MCF 10A (cell line): Measurements from ENCODE around the gene NR2C2. TPM values are rescaled to one million over a fixed set of nuclear protein-coding genes. Genes with fewer than 3 reads are reported as not detected.

Source experiments
- BruUV-seq: library from RNA; stranded (reverse); fragments of 400-500 nt; replicated peaks from 2 replicates; lab custom pipeline; 2021; lab: Mats Ljungman, UMichigan
- CTCF ChIA-PET: fragments of 300-600 bp; sonication (Branson Sonifier 250); formaldehyde crosslinking; extraction: SDS; loops from one replicate; lab custom pipeline; 2021; ENCODE audit warnings: antibody characterized with exemption, inconsistent platforms; lab: Yijun Ruan, JAX
- POLR2A ChIA-PET: fragments of 300-600, 350-650 bp; sonication (Branson Sonifier 250); formaldehyde crosslinking; extraction: SDS; loops from one replicate; lab custom pipeline; 2020; ENCODE audit warnings: antibody characterized with exemption, inconsistent platforms; lab: Yijun Ruan, JAX
- DNase-seq: peaks from one replicate; pipeline ENCODE4 v3.0.0-alpha.2; 2018; ENCODE audit not compliant: unreplicated experiment
- H3K27ac Mint-ChIP-seq: one replicate; pipeline ENCODE4 v1.8.0; 2022; ENCODE audit warnings: mild to moderate bottlenecking, low read depth, mixed read lengths; ENCODE audit not compliant: unreplicated experiment
- H3K27me3 Mint-ChIP-seq: one replicate; pipeline ENCODE4 v1.8.0; 2022; ENCODE audit warnings: mixed read lengths; ENCODE audit not compliant: insufficient read depth, unreplicated experiment
- H3K36me3 Mint-ChIP-seq: one replicate; pipeline ENCODE4 v1.8.0; 2022; ENCODE audit warnings: mild to moderate bottlenecking, moderate library complexity, mixed read lengths; ENCODE audit not compliant: insufficient read depth, unreplicated experiment
- H3K4me1 Mint-ChIP-seq: one replicate; pipeline ENCODE4 v1.8.0; 2022; ENCODE audit warnings: mixed read lengths; ENCODE audit not compliant: insufficient read depth, unreplicated experiment
- H3K4me3 Mint-ChIP-seq: one replicate; pipeline ENCODE4 v1.8.0; 2022; ENCODE audit warnings: mild to moderate bottlenecking, moderate library complexity, mixed read lengths; ENCODE audit not compliant: unreplicated experiment
- H3K9me3 Mint-ChIP-seq: one replicate; pipeline ENCODE4 v1.8.0; 2022; ENCODE audit warnings: mixed read lengths; ENCODE audit not compliant: unreplicated experiment
- intact Hi-C: fragments of 100-400 bp; cut with micrococcal nuclease; formaldehyde crosslinking; loops from 2 replicates; pipeline ENCODE4 v1.14.1; 2022
- total RNA-seq: library from RNA; stranded (reverse); gene quantifications from 2 replicates; pipeline ENCODE4 v1.2.3, GENCODE V29; 2022
- TF ChIP-seq, protein P1 (sequence below): fragments of 200-600 bp; IDR thresholded peaks from one replicate; pipeline ENCODE4 v1.8.0; 2022; ENCODE audit warnings: antibody characterized with exemption, mild to moderate bottlenecking; ENCODE audit not compliant: unreplicated experiment

The NR2C2 gene
- total RNA-seq, 1 experiment from 2014 or later: 42.4 TPM

DNA sequence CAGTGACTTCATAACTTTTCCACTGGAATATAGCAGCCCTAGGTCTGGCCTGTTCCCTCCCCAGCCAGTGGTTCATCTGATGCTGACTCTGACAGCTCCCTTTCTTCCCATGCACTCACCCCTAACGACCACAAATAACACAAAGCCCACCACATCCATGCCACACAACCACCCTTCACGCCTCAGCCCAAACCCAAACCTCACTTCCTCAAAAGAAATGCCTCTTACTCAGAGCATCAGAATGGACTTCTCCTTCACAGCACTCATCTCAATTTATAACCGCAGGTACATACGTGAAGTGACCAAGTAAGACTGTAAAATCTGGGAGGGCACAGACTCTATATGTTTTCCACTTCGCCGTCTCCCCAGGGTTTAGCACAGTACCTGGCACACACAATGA lies 150.5 kb downstream of the NR2C2 start:
- H3K27me3 Mint-ChIP-seq: no peaks in the 10 kb centered on the region
- peaks cover 22% of the 10 kb centered on the region for H3K4me1 Mint-ChIP-seq
- no TSS peak for BruUV-seq
- peak overlapping the region; percentile 82 for H3K27ac Mint-ChIP-seq
- no peaks in the 10 kb centered on the region for H3K9me3 Mint-ChIP-seq
- ChIA-PET POLR2A (interaction anchor here (0.6 to 4.2 kb wide), 13 partner anchors 9 to 927 kb away, joined by 3 to 49 read pairs (median 6); partner anchors contain the start of genes BTD, CAPN7, CCDC174 and HACL1), CTCF (interaction anchor here (0.7 to 1.5 kb wide), 4 partner anchors 10 to 175 kb away, joined by 3 to 5 read pairs (median 4); partner anchors contain the start of gene CAPN7)
- peaks cover 30% of the 10 kb centered on the region for H3K36me3 Mint-ChIP-seq
- intact Hi-C loops: loop anchor here (2.0 kb wide), 1 partner anchor 33 kb away; the partner anchor contains the start of gene MRPS25
- TF ChIP-seq, protein P1, sequence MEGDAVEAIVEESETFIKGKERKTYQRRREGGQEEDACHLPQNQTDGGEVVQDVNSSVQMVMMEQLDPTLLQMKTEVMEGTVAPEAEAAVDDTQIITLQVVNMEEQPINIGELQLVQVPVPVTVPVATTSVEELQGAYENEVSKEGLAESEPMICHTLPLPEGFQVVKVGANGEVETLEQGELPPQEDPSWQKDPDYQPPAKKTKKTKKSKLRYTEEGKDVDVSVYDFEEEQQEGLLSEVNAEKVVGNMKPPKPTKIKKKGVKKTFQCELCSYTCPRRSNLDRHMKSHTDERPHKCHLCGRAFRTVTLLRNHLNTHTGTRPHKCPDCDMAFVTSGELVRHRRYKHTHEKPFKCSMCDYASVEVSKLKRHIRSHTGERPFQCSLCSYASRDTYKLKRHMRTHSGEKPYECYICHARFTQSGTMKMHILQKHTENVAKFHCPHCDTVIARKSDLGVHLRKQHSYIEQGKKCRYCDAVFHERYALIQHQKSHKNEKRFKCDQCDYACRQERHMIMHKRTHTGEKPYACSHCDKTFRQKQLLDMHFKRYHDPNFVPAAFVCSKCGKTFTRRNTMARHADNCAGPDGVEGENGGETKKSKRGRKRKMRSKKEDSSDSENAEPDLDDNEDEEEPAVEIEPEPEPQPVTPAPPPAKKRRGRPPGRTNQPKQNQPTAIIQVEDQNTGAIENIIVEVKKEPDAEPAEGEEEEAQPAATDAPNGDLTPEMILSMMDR: no peak
- peak overlapping the region; percentile 84 for H3K4me3 Mint-ChIP-seq
- DNase-seq: no peak

Other genes starting within 250 kb of the NR2C2 start
- gene FGD5, start 128.6 kb upstream of the NR2C2 start, total RNA-seq: not detected in 2 replicates
- 81.0 and 87.2 TPM in 2 replicates for gene MRPS25, start 117.7 kb downstream of the NR2C2 start, total RNA-seq
- 37.7 and 39.6 TPM in 2 replicates for gene RBSN, start 151.6 kb downstream of the NR2C2 start, total RNA-seq